ENCODE measurements around the gene ZNF680.

- no peak for TF ChIP-seq EZH2 (IDR thresholded peaks at IDR 0.05)
- TF ChIP-seq CTCF (IDR thresholded peaks at IDR 0.05), result no peak
Measured at GRCh38 chr7:64581391-64581790, 18.5 kb upstream of the ZNF680 start.

Data from neural progenitor cell (in vitro differentiated cells).